K562 (cell line): ENCODE measurements around the gene RAB3GAP2. TPM values are rescaled to one million over a fixed set of nuclear protein-coding genes. Genes with fewer than 3 reads are reported as not detected.
A peak's percentile ranks its signal among the peaks of the same experiment; 100 is the strongest.

Experiments used
- BRF1 ChIP-seq: IDR thresholded peaks from 3 replicates; pipeline ENCODE4 v1.6.1; 2011; ENCODE audit warnings: borderline replicate concordance, mild to moderate bottlenecking; ENCODE audit not compliant: insufficient read length; ENCODE audit errors: extremely low read depth
- CBX8 ChIP-seq: fragments of 200-600 bp; sonication (generic); IDR thresholded peaks from 2 replicates; pipeline ENCODE4 v1.6.1; 2012; ENCODE audit warnings: borderline replicate concordance, mixed run types, low read depth, mild to moderate bottlenecking, moderate library complexity, mixed read lengths, low read length, control low read depth, inconsistent platforms; ENCODE audit not compliant: poor library complexity, severe bottlenecking; ENCODE audit errors: extremely low read depth
- CEBPG ChIP-seq, 3 experiments: fragments of 200-800 bp in 1 of 3; sonication (Bioruptor generic) in 1 of 3; sonication (generic) in 1 of 3; formaldehyde crosslinking in 1 of 3; IDR thresholded peaks in 2 of 3; conservative IDR thresholded peaks in 1 of 3; 2 replicates each; pipeline versions ENCODE4 v1.6.1 to v1.8.0; 2016 to 2022; ENCODE audit warnings: missing compliant biosample characterization in 2 of 3, missing genetic modification characterization in 2 of 3, mild to moderate bottlenecking in 1 of 3, missing genetic modification reagents in 1 of 3
- CREB1 ChIP-seq, 2 experiments: sonication (generic) in 1 of 2; formaldehyde crosslinking in 1 of 2; IDR thresholded peaks; 2 replicates each; pipeline versions ENCODE4 v1.6.1 to v1.8.0; 2012 to 2022; ENCODE audit warnings: inconsistent platforms in 1 of 2, mild to moderate bottlenecking in 1 of 2, missing genetic modification reagents in 1 of 2, moderate library complexity in 1 of 2
- GTF3C2 ChIP-seq: IDR thresholded peaks from 3 replicates; pipeline ENCODE4 v1.6.1; 2011; ENCODE audit warnings: borderline replicate concordance, mild to moderate bottlenecking, moderate library complexity; ENCODE audit not compliant: insufficient read length; ENCODE audit errors: extremely low read depth
- L3MBTL2 ChIP-seq: fragments of 450-650 bp; IDR thresholded peaks from 2 replicates; pipeline ENCODE4 v1.6.1; 2016; ENCODE audit warnings: mild to moderate bottlenecking, moderate library complexity
- MTA3 ChIP-seq: fragments of 450-650 bp; formaldehyde crosslinking; IDR thresholded peaks from 2 replicates; pipeline ENCODE4 v1.6.1; 2017; ENCODE audit warnings: mild to moderate bottlenecking, borderline replicate concordance
- NONO ChIP-seq, 2 experiments: fragments of 200-400 bp in 1 of 2; fragments of 450-650 bp in 1 of 2; formaldehyde crosslinking in 1 of 2; IDR thresholded peaks; 2 replicates each; pipeline ENCODE4 v1.6.1; 2017; ENCODE audit warnings: low read depth in 2 of 2, mild to moderate bottlenecking in 2 of 2, moderate library complexity in 2 of 2, low read length in 1 of 2
- PML ChIP-seq: IDR thresholded peaks from 2 replicates; pipeline ENCODE4 v1.6.1; 2012; ENCODE audit warnings: low read length, inconsistent platforms
- STAG1 ChIP-seq: sonication (generic); formaldehyde crosslinking; IDR thresholded peaks from 2 replicates; pipeline ENCODE4 v1.5.0; 2020; ENCODE audit warnings: missing genetic modification reagents, borderline replicate concordance
- STAT5A ChIP-seq: IDR thresholded peaks from 2 replicates; pipeline ENCODE4 v1.6.1; 2012; ENCODE audit warnings: low read length, inconsistent platforms, borderline replicate concordance
- SUPT5H ChIP-seq: fragments of 450-650 bp; IDR thresholded peaks from 2 replicates; pipeline ENCODE4 v1.6.1; 2016
- TAL1 ChIP-seq: fragments of 450-650 bp; IDR thresholded peaks from 2 replicates; pipeline ENCODE4 v1.6.1; 2016; ENCODE audit warnings: mild to moderate bottlenecking
- TBP ChIP-seq: optimal IDR thresholded peaks from 2 replicates; pipeline ENCODE3; 2011; ENCODE audit warnings: low read depth, low read length, improper control_type of control experiment
- ZNF140 ChIP-seq: fragments of 250-450 bp; sonication (Bioruptor Pico); IDR thresholded peaks from 2 replicates; pipeline ENCODE4 v1.8.0; 2021; ENCODE audit warnings: moderate library complexity, mild to moderate bottlenecking, inconsistent platforms
- ZNF347 ChIP-seq: fragments of 450-650 bp; formaldehyde crosslinking; IDR thresholded peaks from 2 replicates; pipeline ENCODE4 v1.4.0; 2020; ENCODE audit warnings: low read depth, mild to moderate bottlenecking, moderate library complexity
- polyA plus RNA-seq, 8 experiments: library from polyadenylated mRNA; depleted of rRNA in 4 of 8; stranded (reverse) in 5 of 8; unstranded in 3 of 8; fragments of >200 nt; fragmentation: Nextera tagmentation in 2 of 8; fragmentation: Illumina TruSeq in 1 of 8; extraction: Ambion mirVana in 2 of 8; extraction: Trizol in 1 of 8; gene quantifications; 2 replicates each; pipeline versions ENCODE4 v1.2.1 to v1.2.3, GENCODE V29; 2011 to 2014; ENCODE audit warnings: inconsistent platforms in 1 of 8, missing spikeins in 1 of 8
- total RNA-seq, 7 experiments: library from RNA; depleted of rRNA in 6 of 7; stranded (reverse); fragments of >200 nt in 6 of 7; fragmentation: Illumina TruSeq in 2 of 7; extraction: Trizol in 2 of 7; gene quantifications; 2 replicates each; pipeline versions ENCODE4 v1.2.1 to v1.2.3, GENCODE V29; 2011 to 2021; ENCODE audit warnings: low replicate concordance in 1 of 7
- TF ChIP-seq, protein P1 (sequence below), 2 experiments: fragments of 450-650 bp in 1 of 2; IDR thresholded peaks; 2 replicates each; pipeline ENCODE4 v1.6.1; 2011 to 2017; ENCODE audit warnings: low read depth in 2 of 2, antibody characterized with exemption in 1 of 2, borderline replicate concordance in 1 of 2, low read length in 1 of 2, mild to moderate bottlenecking in 1 of 2, mixed read lengths in 1 of 2; ENCODE audit not compliant: control insufficient read depth in 1 of 2

Gene RAB3GAP2
- total and polyA plus RNA-seq, 9 of the 15 experiments (the other 6 are each of a cell fraction or from before 2014, with no cell fraction given): 14.1 to 69.1 (median 32.2) TPM

DNA sequence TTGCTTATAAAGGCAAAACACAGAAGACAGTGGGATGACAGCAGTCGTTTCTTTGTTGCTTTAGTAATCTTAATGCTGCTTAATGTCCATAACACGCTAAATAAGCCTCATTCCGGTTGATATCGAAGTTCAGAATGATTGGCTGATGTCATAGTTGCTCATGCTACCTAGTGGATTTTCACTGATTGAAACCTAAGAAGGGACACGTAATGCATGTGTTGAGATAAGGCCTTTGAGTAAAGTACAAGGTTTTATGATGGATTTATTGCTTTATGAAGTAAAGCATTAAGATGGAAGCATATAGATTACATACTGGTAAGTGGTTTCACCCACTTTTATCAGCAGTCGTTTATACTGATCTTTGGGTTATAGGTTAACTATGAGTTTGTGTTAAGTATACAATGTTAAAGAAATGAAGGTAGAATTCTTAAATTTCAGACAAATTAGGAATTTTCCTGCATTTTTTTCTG, 153.2 kb downstream of the RAB3GAP2 start (continued):
- TF ChIP-seq CBX8: no peak
- peak; percentile 92 for TF ChIP-seq CREB1 (IDR thresholded peaks at IDR 0.05)
- peak; percentile 84; the same call in 1 of the 2 replicates for TF ChIP-seq CREB1 (CRISPR knock-in tag; IDR thresholded peaks at IDR 0.05)
- TF ChIP-seq GTF3C2: no peak
- TF ChIP-seq STAT5A: peak; percentile 89; the same call in 1 of the 2 replicates
- TF ChIP-seq TAL1: peak; percentile 82
- peak; percentile 91 for TF ChIP-seq PML
- TF ChIP-seq TBP: no peak
- TF ChIP-seq NONO (IDR thresholded peaks at IDR 0.05; ENCODE audit: low read depth in 2 of 2, low read length in 1 of 2): no peak; a peak in 1 of 4 replicates
- TF ChIP-seq ZNF140 (CRISPR knock-in tag): no peak
- TF ChIP-seq, protein P1, sequence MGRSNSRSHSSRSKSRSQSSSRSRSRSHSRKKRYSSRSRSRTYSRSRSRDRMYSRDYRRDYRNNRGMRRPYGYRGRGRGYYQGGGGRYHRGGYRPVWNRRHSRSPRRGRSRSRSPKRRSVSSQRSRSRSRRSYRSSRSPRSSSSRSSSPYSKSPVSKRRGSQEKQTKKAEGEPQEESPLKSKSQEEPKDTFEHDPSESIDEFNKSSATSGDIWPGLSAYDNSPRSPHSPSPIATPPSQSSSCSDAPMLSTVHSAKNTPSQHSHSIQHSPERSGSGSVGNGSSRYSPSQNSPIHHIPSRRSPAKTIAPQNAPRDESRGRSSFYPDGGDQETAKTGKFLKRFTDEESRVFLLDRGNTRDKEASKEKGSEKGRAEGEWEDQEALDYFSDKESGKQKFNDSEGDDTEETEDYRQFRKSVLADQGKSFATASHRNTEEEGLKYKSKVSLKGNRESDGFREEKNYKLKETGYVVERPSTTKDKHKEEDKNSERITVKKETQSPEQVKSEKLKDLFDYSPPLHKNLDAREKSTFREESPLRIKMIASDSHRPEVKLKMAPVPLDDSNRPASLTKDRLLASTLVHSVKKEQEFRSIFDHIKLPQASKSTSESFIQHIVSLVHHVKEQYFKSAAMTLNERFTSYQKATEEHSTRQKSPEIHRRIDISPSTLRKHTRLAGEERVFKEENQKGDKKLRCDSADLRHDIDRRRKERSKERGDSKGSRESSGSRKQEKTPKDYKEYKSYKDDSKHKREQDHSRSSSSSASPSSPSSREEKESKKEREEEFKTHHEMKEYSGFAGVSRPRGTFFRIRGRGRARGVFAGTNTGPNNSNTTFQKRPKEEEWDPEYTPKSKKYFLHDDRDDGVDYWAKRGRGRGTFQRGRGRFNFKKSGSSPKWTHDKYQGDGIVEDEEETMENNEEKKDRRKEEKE (IDR thresholded peaks at IDR 0.05; ENCODE audit: borderline replicate concordance in 1 of 2, control insufficient read depth in 1 of 2, low read depth in 2 of 2, low read length in 1 of 2): no peak
- TF ChIP-seq SUPT5H: no peak
- TF ChIP-seq L3MBTL2: no peak
- no peak for TF ChIP-seq BRF1
- no peak for TF ChIP-seq ZNF347 (CRISPR knock-in tag)
- TF ChIP-seq CEBPG (CRISPR knock-in tag; IDR thresholded peaks at IDR 0.05): peak; percentile 91
- TF ChIP-seq CEBPG (tag; conservative IDR thresholded peaks at IDR 0.05 in 1 of 2, IDR thresholded peaks at IDR 0.05 in 1 of 2): peak; percentile 48 to 89; a peak in 3 of 4 replicates
- TF ChIP-seq STAG1 (CRISPR knock-in tag): no peak
- TF ChIP-seq MTA3: peak; percentile 64; the same call in 1 of the 2 replicates
